ENCODE results near the gene ENO3.

DNA sequence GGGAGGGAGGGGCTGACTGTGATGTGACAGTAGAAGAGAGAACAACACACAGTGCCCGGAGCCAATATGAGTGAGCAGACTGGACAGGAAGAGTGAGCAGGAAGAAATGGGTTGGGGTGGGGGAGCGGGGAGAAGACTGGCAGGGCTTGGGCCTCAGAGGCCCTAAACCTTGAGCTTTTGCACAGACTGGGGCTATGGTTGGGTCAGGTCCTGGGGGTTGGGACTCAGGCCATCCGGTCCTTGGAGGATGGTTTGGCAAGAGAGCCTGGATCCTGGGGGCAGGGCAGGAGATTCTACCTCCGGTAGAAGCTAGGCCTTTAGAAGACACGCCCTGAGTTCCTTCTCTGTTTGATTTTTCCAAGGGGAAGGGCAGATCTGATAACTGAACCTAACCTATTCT is 35.5 kb downstream of the ENO3 start:
- TF ChIP-seq SUZ12 (IDR thresholded peaks at IDR 0.05): no peak
- TF ChIP-seq ZNF384 (IDR thresholded peaks at IDR 0.05): no peak
- TF ChIP-seq HDGF (IDR thresholded peaks at IDR 0.05; ENCODE audit: borderline replicate concordance): no peak
- no peak for TF ChIP-seq ELF4 (IDR thresholded peaks at IDR 0.05)
- TF ChIP-seq NFRKB (IDR thresholded peaks at IDR 0.05): no peak
- TF ChIP-seq TARDBP (IDR thresholded peaks at IDR 0.05): no peak
- TF ChIP-seq, protein P1, sequence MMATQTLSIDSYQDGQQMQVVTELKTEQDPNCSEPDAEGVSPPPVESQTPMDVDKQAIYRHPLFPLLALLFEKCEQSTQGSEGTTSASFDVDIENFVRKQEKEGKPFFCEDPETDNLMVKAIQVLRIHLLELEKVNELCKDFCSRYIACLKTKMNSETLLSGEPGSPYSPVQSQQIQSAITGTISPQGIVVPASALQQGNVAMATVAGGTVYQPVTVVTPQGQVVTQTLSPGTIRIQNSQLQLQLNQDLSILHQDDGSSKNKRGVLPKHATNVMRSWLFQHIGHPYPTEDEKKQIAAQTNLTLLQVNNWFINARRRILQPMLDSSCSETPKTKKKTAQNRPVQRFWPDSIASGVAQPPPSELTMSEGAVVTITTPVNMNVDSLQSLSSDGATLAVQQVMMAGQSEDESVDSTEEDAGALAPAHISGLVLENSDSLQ (IDR thresholded peaks at IDR 0.05): no peak
- TF ChIP-seq L3MBTL2 (conservative IDR thresholded peaks at IDR 0.05): no peak
- TF ChIP-seq ARNT (IDR thresholded peaks at IDR 0.05): no peak

Data from HEK293T (cell line).